ENCODE measurements around the gene KCNMA1. TPM values are rescaled to one million over a fixed set of nuclear protein-coding genes. Genes with fewer than 3 reads are reported as not detected.

Gene KCNMA1
- total RNA-seq, 1 experiment from 2014 or later = 0.70 TPM

- Histone ChIP-seq H3F3A (ENCODE audit: insufficient read depth, low read depth) (no peaks in the 10 kb centered on the region), H3K9me2 (ENCODE audit: insufficient read depth) (no peaks in the 10 kb centered on the region), H3K27me3 (ENCODE audit: insufficient read depth, low read depth) (peaks cover 16% of the 10 kb centered on the region), H3K79me2 (ENCODE audit: low read depth) (no peaks in the 10 kb centered on the region), H4K20me1 (ENCODE audit: insufficient read depth) (no peaks in the 10 kb centered on the region), H3K4me1 (replicated peaks; ENCODE audit: insufficient read depth) (no peaks in the 10 kb centered on the region), H3K9me3 (ENCODE audit: insufficient read depth, low read depth) (no peaks in the 10 kb centered on the region), H3K4me3 (no peak overlapping the region), H3K4me2 (no peak overlapping the region), H3K36me3 (ENCODE audit: low read depth) (no peaks in the 10 kb centered on the region), H3K27ac (no peak overlapping the region), H2AFZ (no peak overlapping the region)
- intact Hi-C loops (cut with micrococcal nuclease; ENCODE audit: unreplicated experiment) = no loop called here
- DNase-seq = no peak
- no peak for TF ChIP-seq EZH2 (IDR thresholded peaks at IDR 0.05; ENCODE audit: low read depth)
- no peak for TF ChIP-seq CTCF (conservative IDR thresholded peaks at IDR 0.05)
- no TSS peak for BruUV-seq (replicated peaks)
- ChIA-PET CTCF (no interaction called here), POLR2A (ENCODE audit: unreplicated experiment) (no interaction called here)
Observed at GRCh38 chr10:77027576-77027975, 610.0 kb downstream of the KCNMA1 start.

GRCh38 chr10:77027141-77027540 is 610.5 kb downstream of the KCNMA1 start:
- TF ChIP-seq CTCF (conservative IDR thresholded peaks at IDR 0.05) (no peak), EZH2 (IDR thresholded peaks at IDR 0.05; ENCODE audit: low read depth) (no peak)
- no peak for DNase-seq
- no TSS peak for BruUV-seq (replicated peaks)
- H3K27ac ChIP-seq = no peak overlapping the region
- no peaks in the 10 kb centered on the region for H3K79me2 ChIP-seq (ENCODE audit: low read depth)
- no peaks in the 10 kb centered on the region for H3K4me1 ChIP-seq (replicated peaks; ENCODE audit: insufficient read depth)
- ChIA-PET CTCF (no interaction called here), POLR2A (ENCODE audit: unreplicated experiment) (no interaction called here)
- H3K36me3 ChIP-seq (ENCODE audit: low read depth) = no peaks in the 10 kb centered on the region
- H2AFZ ChIP-seq = no peak overlapping the region
- intact Hi-C loops (cut with micrococcal nuclease; ENCODE audit: unreplicated experiment) = no loop called here
- no peaks in the 10 kb centered on the region for H3K9me2 ChIP-seq (ENCODE audit: insufficient read depth)
- H4K20me1 ChIP-seq (ENCODE audit: insufficient read depth) = no peaks in the 10 kb centered on the region
- no peaks in the 10 kb centered on the region for H3K9me3 ChIP-seq (ENCODE audit: insufficient read depth, low read depth)
- peaks cover 16% of the 10 kb centered on the region for H3K27me3 ChIP-seq (ENCODE audit: insufficient read depth, low read depth)
- no peaks in the 10 kb centered on the region for H3F3A ChIP-seq (ENCODE audit: insufficient read depth, low read depth)
- no peak overlapping the region for H3K4me2 ChIP-seq
- no peak overlapping the region for H3K4me3 ChIP-seq

- Histone ChIP-seq H3K9me3 (ENCODE audit: insufficient read depth, low read depth) (no peaks in the 10 kb centered on the region), H4K20me1 (ENCODE audit: insufficient read depth) (no peaks in the 10 kb centered on the region), H3K36me3 (ENCODE audit: low read depth) (no peaks in the 10 kb centered on the region), H3K27ac (no peak overlapping the region), H3K4me1 (replicated peaks; ENCODE audit: insufficient read depth) (no peaks in the 10 kb centered on the region), H3K27me3 (ENCODE audit: insufficient read depth, low read depth) (peaks cover 16% of the 10 kb centered on the region), H2AFZ (no peak overlapping the region), H3K9me2 (ENCODE audit: insufficient read depth) (no peaks in the 10 kb centered on the region), H3K79me2 (ENCODE audit: low read depth) (no peaks in the 10 kb centered on the region), H3K4me2 (no peak overlapping the region), H3K4me3 (no peak overlapping the region), H3F3A (ENCODE audit: insufficient read depth, low read depth) (no peaks in the 10 kb centered on the region)
- TF ChIP-seq CTCF (conservative IDR thresholded peaks at IDR 0.05) = no peak
- no peak for TF ChIP-seq EZH2 (IDR thresholded peaks at IDR 0.05; ENCODE audit: low read depth)
- no peak for DNase-seq
- CTCF ChIA-PET = no interaction called here
- BruUV-seq (replicated peaks) = no TSS peak
- POLR2A ChIA-PET (ENCODE audit: unreplicated experiment) = no interaction called here
- intact Hi-C loops (cut with micrococcal nuclease; ENCODE audit: unreplicated experiment) = no loop called here
Observed at GRCh38 chr10:77026148-77026547, 611.5 kb downstream of the KCNMA1 start.

Measured in PC-9 (cell line).